PC-3 (cell line): Measurements from ENCODE around the gene SEC62. TPM values are rescaled to one million over a fixed set of nuclear protein-coding genes. Genes with fewer than 3 reads are reported as not detected.

ENCODE experiments used
- ATAC-seq: fragments of 200-7000 bp; cut with Tn5 transposase; 2 replicates; pipeline ENCODE4 v1.9.1; 2020; ENCODE audit warnings: mild to moderate bottlenecking, moderate library complexity
- BruUV-seq: library from RNA; stranded (reverse); fragments of 400-500 nt; replicated peaks from 2 replicates; lab custom pipeline; 2021; lab: Mats Ljungman, UMichigan
- CTCF ChIA-PET: fragments of 300-600 bp; sonication (Branson Sonifier 250); formaldehyde crosslinking; loops from one replicate; lab custom pipeline; 2022; ENCODE audit warnings: antibody characterized with exemption; lab: Charles Lee
- POLR2A ChIA-PET: fragments of 300-600 bp; sonication (Branson Sonifier 250); formaldehyde crosslinking; loops from one replicate; lab custom pipeline; 2022; ENCODE audit warnings: antibody characterized with exemption; ENCODE audit not compliant: unreplicated experiment; lab: Charles Lee
- DNase-seq: peaks from one replicate; pipeline ENCODE4 v3.0.0-alpha.2; 2015
- H2AFZ ChIP-seq: fragments of 300-600 bp; sonication (generic); 2 replicates; pipeline ENCODE4 v1.6.0; 2016; ENCODE audit warnings: antibody characterized with exemption, low read length
- H3F3A ChIP-seq: fragments of 300-600 bp; sonication (generic); one replicate; pipeline ENCODE4 v1.6.0; 2017; ENCODE audit warnings: antibody characterized with exemption, low read length, control low read depth, mild to moderate bottlenecking; ENCODE audit not compliant: unreplicated experiment
- H3K27ac ChIP-seq: fragments of 300-600 bp; sonication (generic); 2 replicates; pipeline ENCODE4 v1.5.1; 2016; ENCODE audit warnings: mild to moderate bottlenecking, low read length
- H3K27me3 ChIP-seq: fragments of 300-600 bp; sonication (generic); 2 replicates; pipeline ENCODE4 v1.6.1; 2016; ENCODE audit warnings: low read length, mixed read lengths
- H3K36me3 ChIP-seq: fragments of 300-600 bp; sonication (generic); 2 replicates; pipeline ENCODE4 v1.6.1; 2016; ENCODE audit warnings: low read depth, mixed run types, low read length, mixed read lengths
- H3K4me1 ChIP-seq: fragments of 300-600 bp; sonication (generic); 2 replicates; pipeline ENCODE4 v1.5.1; 2016; ENCODE audit warnings: low read length; ENCODE audit not compliant: insufficient read depth
- H3K4me2 ChIP-seq: fragments of 300-600 bp; sonication (generic); 2 replicates; pipeline ENCODE4 v1.6.0; 2016; ENCODE audit warnings: low read length
- H3K4me3 ChIP-seq: fragments of 300-600 bp; sonication (generic); 2 replicates; pipeline ENCODE4 v1.5.1; 2016; ENCODE audit warnings: mild to moderate bottlenecking, low read length, mixed read lengths
- H3K79me2 ChIP-seq: fragments of 300-600 bp; sonication (generic); 2 replicates; pipeline ENCODE4 v1.6.1; 2017; ENCODE audit warnings: low read length, mixed read lengths
- H3K9ac ChIP-seq: fragments of 300-600 bp; sonication (generic); 2 replicates; pipeline ENCODE4 v1.6.0; 2016; ENCODE audit warnings: mild to moderate bottlenecking, low read length
- H3K9me2 ChIP-seq: fragments of 300-600 bp; sonication (generic); replicated peaks from 2 replicates; pipeline ENCODE4 v1.6.1; 2016; ENCODE audit warnings: mixed run types, low read length, mixed read lengths
- H3K9me3 ChIP-seq: fragments of 300-600 bp; sonication (generic); 2 replicates; pipeline ENCODE4 v1.6.1; 2016; ENCODE audit warnings: low read length, mixed read lengths
- H4K20me1 ChIP-seq: fragments of 300-600 bp; sonication (generic); 2 replicates; pipeline ENCODE4 v1.6.1; 2016; ENCODE audit warnings: low read length, mixed read lengths
- CTCF ChIP-seq: fragments of 300-600 bp; sonication (generic); conservative IDR thresholded peaks from 2 replicates; pipeline ENCODE4 v1.5.1; 2017; ENCODE audit warnings: antibody characterized with exemption, low read depth, mild to moderate bottlenecking, low read length
- EZH2 ChIP-seq: fragments of 300-600 bp; sonication (generic); IDR thresholded peaks from one replicate; pipeline ENCODE4 v1.6.1; 2017; ENCODE audit warnings: antibody characterized with exemption, mild to moderate bottlenecking, low read length; ENCODE audit not compliant: unreplicated experiment
- EZH2phosphoT487 ChIP-seq: fragments of 300-600 bp; sonication (generic); IDR thresholded peaks from 2 replicates; pipeline ENCODE4 v1.6.1; 2018; ENCODE audit warnings: mild to moderate bottlenecking, antibody characterized with exemption, low read length, borderline replicate concordance
- intact Hi-C: fragments of 100-400 bp; cut with micrococcal nuclease; formaldehyde crosslinking; loops from 2 replicates; pipeline ENCODE4 v1.9.0; 2023
- total RNA-seq: library from RNA; depleted of rRNA; stranded (reverse); fragments of >200 nt; gene quantifications from 2 replicates; pipeline ENCODE4 v1.2.3, GENCODE V29; 2014

The SEC62 gene
- total RNA-seq, 1 experiment from 2014 or later = 31.8 TPM

- Histone ChIP-seq H2AFZ (no peak overlapping the region), H3K9me2 (no peaks in the 10 kb centered on the region), H3F3A (no peaks in the 10 kb centered on the region), H3K4me1 (peaks cover 5% of the 10 kb centered on the region; the same call in 1 of the 2 replicates), H3K9ac (no peak overlapping the region), H3K4me3 (no peak overlapping the region), H4K20me1 (no peaks in the 10 kb centered on the region), H3K36me3 (no peaks in the 10 kb centered on the region), H3K79me2 (no peaks in the 10 kb centered on the region), H3K4me2 (no peak overlapping the region), H3K9me3 (no peaks in the 10 kb centered on the region), H3K27ac (no peak overlapping the region), H3K27me3 (peaks cover 3% of the 10 kb centered on the region; the same call in 1 of the 2 replicates)
- ATAC-seq (peak; percentile 65; the same call in 1 of the 2 replicates), DNase-seq (peak; percentile 21)
- no peak for TF ChIP-seq EZH2phosphoT487
- TF ChIP-seq EZH2 = no peak
- TF ChIP-seq CTCF = peak; percentile 30; the same call in 1 of the 2 replicates
- intact Hi-C loops = no loop called here
- CTCF ChIA-PET = interaction anchor here (0.6 kb wide), 1 partner anchor 120 kb away, joined by 3 read pairs; no protein-coding TSS in a partner anchor
- POLR2A ChIA-PET = no interaction called here
- no TSS peak for BruUV-seq
Measured at GRCh38 chr3:169929830-169930519, 36.6 kb upstream of the SEC62 start.

GRCh38 chr3:169930843-169931242, 35.8 kb upstream of the SEC62 start:
- intact Hi-C loops = no loop called here
- Histone ChIP-seq H3K4me2 (no peak overlapping the region), H3K9me3 (no peaks in the 10 kb centered on the region), H3K4me1 (peaks cover 5% of the 10 kb centered on the region; the same call in 1 of the 2 replicates), H3K79me2 (no peaks in the 10 kb centered on the region), H2AFZ (no peak overlapping the region), H3K9me2 (no peaks in the 10 kb centered on the region), H3K9ac (no peak overlapping the region), H3K36me3 (no peaks in the 10 kb centered on the region), H3F3A (no peaks in the 10 kb centered on the region), H3K27ac (no peak overlapping the region), H3K4me3 (no peak overlapping the region), H4K20me1 (no peaks in the 10 kb centered on the region), H3K27me3 (peaks cover 12% of the 10 kb centered on the region; the same call in 1 of the 2 replicates)
- no TSS peak for BruUV-seq
- TF ChIP-seq EZH2 (no peak), EZH2phosphoT487 (no peak), CTCF (no peak)
- no peak for ATAC-seq
- ChIA-PET CTCF (no interaction called here), POLR2A (no interaction called here)
- no peak for DNase-seq
